Activated B cell treated with CpG ODN at 0.5 μM for 24 hours (primary cell): ENCODE results near the gene FAAP100. TPM values are rescaled to one million over a fixed set of nuclear protein-coding genes. Genes with fewer than 3 reads are reported as not detected.

Experiments used
- ATAC-seq: fragments of 200-7000 bp; cut with Tn5 transposase; one replicate; pipeline ENCODE4 v1.10.0; 2021; ENCODE audit warnings: low read depth, mild to moderate bottlenecking, moderate library complexity
- CTCF ChIA-PET: fragments of 350-600 bp; sonication (Branson Sonifier 250); formaldehyde crosslinking; loops from one replicate; lab custom pipeline; 2021; ENCODE audit warnings: antibody characterized with exemption; lab: Charles Lee
- POLR2A ChIA-PET: fragments of 350-600 bp; sonication (Branson Sonifier 250); formaldehyde crosslinking; loops from one replicate; lab custom pipeline; 2021; ENCODE audit warnings: antibody characterized with exemption; lab: Charles Lee
- DNase-seq: peaks from one replicate; pipeline ENCODE4 v3.0.0; 2022
- H3K27ac Mint-ChIP-seq: one replicate; pipeline ENCODE4 v1.8.0; 2020; ENCODE audit warnings: mixed read lengths
- H3K27me3 Mint-ChIP-seq: one replicate; pipeline ENCODE4 v1.8.0; 2021; ENCODE audit warnings: mixed read lengths
- H3K36me3 Mint-ChIP-seq: one replicate; pipeline ENCODE4 v1.8.0; 2021; ENCODE audit warnings: low read depth, mixed read lengths
- H3K4me1 Mint-ChIP-seq: one replicate; pipeline ENCODE4 v1.8.0; 2021; ENCODE audit warnings: mixed read lengths
- H3K4me3 Mint-ChIP-seq: one replicate; pipeline ENCODE4 v1.8.0; 2020; ENCODE audit warnings: mild to moderate bottlenecking, mixed read lengths
- H3K9me3 Mint-ChIP-seq: one replicate; pipeline ENCODE4 v1.8.0; 2020; ENCODE audit warnings: mixed read lengths
- CTCF ChIP-seq: fragments of 200-600 bp; IDR thresholded peaks from one replicate; pipeline ENCODE4 v1.8.0; 2022; ENCODE audit warnings: antibody characterized with exemption, mild to moderate bottlenecking
- intact Hi-C: fragments of 100-400 bp; cut with micrococcal nuclease; formaldehyde crosslinking; loops from one replicate; pipeline ENCODE4 v1.15.1; 2024
- total RNA-seq: library from RNA; stranded (reverse); gene quantifications from 2 replicates; pipeline ENCODE4 v1.2.3, GENCODE V29; 2022

Gene FAAP100
- total RNA-seq, 1 donor from 2014 or later: 48.2 TPM

GRCh38 chr17:81565231-81565630, 13.1 kb upstream of the FAAP100 start:
- Mint-ChIP-seq H3K4me1 (peaks cover 33% of the 10 kb centered on the region), H3K27ac (no peak overlapping the region), H3K27me3 (no peaks in the 10 kb centered on the region), H3K4me3 (no peak overlapping the region), H3K9me3 (no peaks in the 10 kb centered on the region), H3K36me3 (peaks cover 80% of the 10 kb centered on the region)
- CTCF ChIA-PET: no interaction called here
- ATAC-seq (no peak), DNase-seq (no peak)
- TF ChIP-seq CTCF: no peak
- intact Hi-C loops: no loop called here
- POLR2A ChIA-PET: interaction anchor here (0.8 kb wide), 1 partner anchor 30 kb away, joined by 3 read pairs; no protein-coding TSS in a partner anchor

GRCh38 chr17:81564778-81565177, 12.6 kb upstream of the FAAP100 start:
- intact Hi-C loops: no loop called here
- peaks cover 36% of the 10 kb centered on the region for H3K4me1 Mint-ChIP-seq
- H3K27me3 Mint-ChIP-seq: no peaks in the 10 kb centered on the region
- TF ChIP-seq CTCF: no peak
- H3K36me3 Mint-ChIP-seq: peaks cover 77% of the 10 kb centered on the region
- no peak overlapping the region for H3K27ac Mint-ChIP-seq
- no peaks in the 10 kb centered on the region for H3K9me3 Mint-ChIP-seq
- ChIA-PET CTCF (no interaction called here), POLR2A (no interaction called here)
- DNase-seq (no peak), ATAC-seq (no peak)
- no peak overlapping the region for H3K4me3 Mint-ChIP-seq

- ChIA-PET CTCF (no interaction called here), POLR2A (interaction anchor here (0.6 kb wide), 1 partner anchor 36 kb away, joined by 3 read pairs; no protein-coding TSS in a partner anchor)
- no peak for TF ChIP-seq CTCF
- H3K36me3 Mint-ChIP-seq: peaks cover 70% of the 10 kb centered on the region
- intact Hi-C loops: no loop called here
- no peak overlapping the region for H3K27ac Mint-ChIP-seq
- no peak overlapping the region for H3K4me3 Mint-ChIP-seq
- H3K4me1 Mint-ChIP-seq: peaks cover 38% of the 10 kb centered on the region
- H3K9me3 Mint-ChIP-seq: no peaks in the 10 kb centered on the region
- ATAC-seq (no peak), DNase-seq (no peak)
- H3K27me3 Mint-ChIP-seq: no peaks in the 10 kb centered on the region
These were observed 11.9 kb upstream of the FAAP100 start for GRCh38 chr17:81563861-81564586.

- Mint-ChIP-seq H3K27me3 (no peaks in the 10 kb centered on the region), H3K9me3 (no peaks in the 10 kb centered on the region), H3K36me3 (peaks cover 64% of the 10 kb centered on the region), H3K27ac (peak overlapping the region; percentile 91), H3K4me3 (peak overlapping the region; percentile 47), H3K4me1 (peaks cover 40% of the 10 kb centered on the region)
- ATAC-seq (peak; percentile 6), DNase-seq (no peak)
- intact Hi-C loops: loop anchor here (1.0 kb wide), 1 partner anchor 8 kb away; no protein-coding TSS in a partner anchor
- no peak for TF ChIP-seq CTCF
- ChIA-PET CTCF (interaction anchor here (1.4 kb wide), 1 partner anchor 40 kb away, joined by 6 read pairs; no protein-coding TSS in a partner anchor), POLR2A (interaction anchor here (0.6 to 3.6 kb wide), 7 partner anchors 9 to 150 kb away, joined by 3 to 25 read pairs (median 8); partner anchors contain the start of genes ACTG1 and FAAP100)
These were observed 9.3 kb upstream of the FAAP100 start for GRCh38 chr17:81561494-81561885.
